Thyroid gland (tissue), 4 donors: ENCODE data around the gene TBC1D8. TPM values are rescaled to one million over a fixed set of nuclear protein-coding genes. Genes with fewer than 3 reads are reported as not detected.

Experiments
- DNase-seq, 2 donors: peaks; one replicate each; pipeline ENCODE4 v3.0.0-alpha.2; 2019
- H3K27ac ChIP-seq, 3 donors: fragments of 200-600 bp; sonication (generic); 1 replicate in 2 of 3; 2 replicates in 1 of 3; pipeline ENCODE4 v1.5.1; 2016 to 2019; ENCODE audit warnings: mild to moderate bottlenecking in 1 of 3, moderate library complexity in 1 of 3
- H3K27me3 ChIP-seq: fragments of 200-600 bp; sonication (generic); one replicate; pipeline ENCODE4 v1.5.1; 2019
- H3K36me3 ChIP-seq, 2 donors: fragments of 200-600 bp; sonication (generic); one replicate each; pipeline ENCODE4 v1.5.1; 2016 to 2019
- H3K4me1 ChIP-seq, 2 donors: fragments of 200-600 bp; sonication (generic); one replicate each; pipeline ENCODE4 v1.5.1; 2017 to 2019
- H3K4me3 ChIP-seq, 3 donors: fragments of 200-600 bp; sonication (generic); replicated peaks in 1 of 3; 1 replicate in 2 of 3; 2 replicates in 1 of 3; pipeline ENCODE4 v1.5.1; 2016; ENCODE audit warnings: mild to moderate bottlenecking in 1 of 3
- H3K9me3 ChIP-seq: fragments of 200-600 bp; sonication (generic); one replicate; pipeline ENCODE4 v1.5.1; 2017
- POLR2A ChIP-seq, 2 donors: fragments of 450-650 bp; IDR thresholded peaks; one replicate each; pipeline ENCODE4 v1.6.1; 2017; ENCODE audit warnings: antibody characterized with exemption in 2 of 2, mild to moderate bottlenecking in 2 of 2, moderate library complexity in 1 of 2
- WGBS, 2 donors: methylation state at CpG; one replicate each; pipeline ENCODE4 v1.1.5; 2017; 5-methylcytosine and 5-hydroxymethylcytosine counted together
- intact Hi-C: fragments of 100-400 bp; cut with DNase I; formaldehyde crosslinking; loops from one replicate; pipeline ENCODE4 v1.15.1; 2023
- total RNA-seq, 4 donors: library from RNA; depleted of rRNA; stranded (reverse); fragments of >200 nt; gene quantifications; one replicate each; pipeline ENCODE4 v1.2.3, GENCODE V29; 2016
- TF ChIP-seq, protein P1 (sequence below), 6 experiments: fragments of 200-600 bp in 3 of 6; fragments of 450-650 bp in 3 of 6; sonication (generic) in 3 of 6; IDR thresholded peaks; one replicate each; pipeline ENCODE4 v1.5.1; 2016 to 2019; ENCODE audit warnings: antibody characterized with exemption in 6 of 6, mild to moderate bottlenecking in 2 of 6, inconsistent platforms in 1 of 6, moderate library complexity in 1 of 6

The TBC1D8 gene
- total RNA-seq, 4 donors from 2014 or later: 16.4 to 36.8 (median 27.1) TPM

DNA sequence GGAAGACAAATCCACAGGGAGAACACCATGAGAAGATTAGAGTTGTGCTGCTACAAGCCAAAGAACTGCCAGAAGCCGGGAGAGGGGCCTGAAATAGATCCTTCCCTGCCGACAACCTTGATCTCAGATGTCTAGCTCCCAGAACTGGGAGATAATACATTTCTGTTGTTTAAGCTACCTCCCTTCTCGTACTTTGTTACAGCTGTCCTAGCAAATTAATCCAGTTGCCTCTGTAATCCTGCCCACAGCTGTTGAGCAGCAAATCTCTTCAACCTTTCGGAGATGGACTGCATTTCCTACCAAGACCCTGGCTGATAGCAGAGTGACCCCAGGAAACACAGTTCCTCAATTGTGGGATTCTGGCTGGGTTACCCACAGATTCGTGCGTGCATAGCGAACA, 2.6 kb upstream of the TBC1D8 start:
- H3K4me3 ChIP-seq: no peak overlapping the region
- DNase-seq: no peak
- 88 to 90% methylated on average over 7 of the region's 7 CpGs for whole genome bisulfite sequencing, 2 donors
- no peaks in the 10 kb centered on the region for H3K27me3 ChIP-seq
- H3K4me1 ChIP-seq: peaks cover 12 to 30% of the 10 kb centered on the region in 2 donors
- intact Hi-C loops: loop anchor here (5.0 to 10.0 kb wide), 2 partner anchors 101 to 141 kb away; partner anchors contain the start of gene CNOT11
- H3K27ac ChIP-seq: no peak overlapping the region
- TF ChIP-seq, protein P1, sequence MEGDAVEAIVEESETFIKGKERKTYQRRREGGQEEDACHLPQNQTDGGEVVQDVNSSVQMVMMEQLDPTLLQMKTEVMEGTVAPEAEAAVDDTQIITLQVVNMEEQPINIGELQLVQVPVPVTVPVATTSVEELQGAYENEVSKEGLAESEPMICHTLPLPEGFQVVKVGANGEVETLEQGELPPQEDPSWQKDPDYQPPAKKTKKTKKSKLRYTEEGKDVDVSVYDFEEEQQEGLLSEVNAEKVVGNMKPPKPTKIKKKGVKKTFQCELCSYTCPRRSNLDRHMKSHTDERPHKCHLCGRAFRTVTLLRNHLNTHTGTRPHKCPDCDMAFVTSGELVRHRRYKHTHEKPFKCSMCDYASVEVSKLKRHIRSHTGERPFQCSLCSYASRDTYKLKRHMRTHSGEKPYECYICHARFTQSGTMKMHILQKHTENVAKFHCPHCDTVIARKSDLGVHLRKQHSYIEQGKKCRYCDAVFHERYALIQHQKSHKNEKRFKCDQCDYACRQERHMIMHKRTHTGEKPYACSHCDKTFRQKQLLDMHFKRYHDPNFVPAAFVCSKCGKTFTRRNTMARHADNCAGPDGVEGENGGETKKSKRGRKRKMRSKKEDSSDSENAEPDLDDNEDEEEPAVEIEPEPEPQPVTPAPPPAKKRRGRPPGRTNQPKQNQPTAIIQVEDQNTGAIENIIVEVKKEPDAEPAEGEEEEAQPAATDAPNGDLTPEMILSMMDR (IDR thresholded peaks at IDR 0.05): no peak
- no peak for TF ChIP-seq POLR2A (IDR thresholded peaks at IDR 0.05)
- H3K9me3 ChIP-seq: no peaks in the 10 kb centered on the region
- no peaks in the 10 kb centered on the region for H3K36me3 ChIP-seq

DNA sequence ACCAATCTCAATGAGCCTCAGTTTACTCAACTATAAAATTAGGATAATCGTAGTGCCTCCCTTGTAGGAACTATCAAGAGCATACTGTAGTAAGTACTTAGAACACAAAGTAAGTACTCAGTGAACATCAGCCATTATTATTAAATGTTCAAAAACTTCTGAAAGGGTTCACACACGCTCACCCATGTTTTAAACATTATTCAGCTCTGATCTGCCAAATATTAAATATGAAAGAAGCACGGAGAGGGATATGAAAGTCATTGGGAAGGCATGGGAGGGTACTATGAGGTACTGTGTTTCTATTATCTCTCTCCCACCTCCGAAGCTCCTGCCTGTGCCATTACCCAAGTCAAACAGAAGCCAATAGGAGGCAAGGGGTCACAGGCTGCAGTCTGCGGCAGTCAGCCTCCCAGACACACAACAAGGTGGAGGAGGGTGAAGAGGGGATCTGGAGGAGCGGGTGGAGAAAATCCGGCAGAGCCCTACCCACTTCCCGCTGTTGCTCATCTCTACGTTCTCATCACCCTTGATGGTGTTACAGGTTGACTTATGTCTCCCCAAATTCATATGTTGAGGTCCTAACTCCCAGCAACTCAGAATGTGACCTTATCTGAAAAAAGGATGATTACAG, 2.0 kb upstream of the TBC1D8 start:
- H3K27me3 ChIP-seq: no peaks in the 10 kb centered on the region
- no peaks in the 10 kb centered on the region for H3K36me3 ChIP-seq
- H3K4me3 ChIP-seq: no peak overlapping the region
- intact Hi-C loops: loop anchor here (5.0 to 10.0 kb wide), 2 partner anchors 102 to 141 kb away; partner anchors contain the start of gene CNOT11
- H3K4me1 ChIP-seq: peaks cover 12 to 30% of the 10 kb centered on the region in 2 donors
- no peaks in the 10 kb centered on the region for H3K9me3 ChIP-seq
- no peak overlapping the region for H3K27ac ChIP-seq
- TF ChIP-seq, protein P1 (IDR thresholded peaks at IDR 0.05): peak in 1 of 6 experiments; percentile 4
- TF ChIP-seq POLR2A (IDR thresholded peaks at IDR 0.05): no peak
- DNase-seq: no peak
- WGBS, 2 donors: 89 to 91% methylated on average over 9 of the region's 9 CpGs

DNA sequence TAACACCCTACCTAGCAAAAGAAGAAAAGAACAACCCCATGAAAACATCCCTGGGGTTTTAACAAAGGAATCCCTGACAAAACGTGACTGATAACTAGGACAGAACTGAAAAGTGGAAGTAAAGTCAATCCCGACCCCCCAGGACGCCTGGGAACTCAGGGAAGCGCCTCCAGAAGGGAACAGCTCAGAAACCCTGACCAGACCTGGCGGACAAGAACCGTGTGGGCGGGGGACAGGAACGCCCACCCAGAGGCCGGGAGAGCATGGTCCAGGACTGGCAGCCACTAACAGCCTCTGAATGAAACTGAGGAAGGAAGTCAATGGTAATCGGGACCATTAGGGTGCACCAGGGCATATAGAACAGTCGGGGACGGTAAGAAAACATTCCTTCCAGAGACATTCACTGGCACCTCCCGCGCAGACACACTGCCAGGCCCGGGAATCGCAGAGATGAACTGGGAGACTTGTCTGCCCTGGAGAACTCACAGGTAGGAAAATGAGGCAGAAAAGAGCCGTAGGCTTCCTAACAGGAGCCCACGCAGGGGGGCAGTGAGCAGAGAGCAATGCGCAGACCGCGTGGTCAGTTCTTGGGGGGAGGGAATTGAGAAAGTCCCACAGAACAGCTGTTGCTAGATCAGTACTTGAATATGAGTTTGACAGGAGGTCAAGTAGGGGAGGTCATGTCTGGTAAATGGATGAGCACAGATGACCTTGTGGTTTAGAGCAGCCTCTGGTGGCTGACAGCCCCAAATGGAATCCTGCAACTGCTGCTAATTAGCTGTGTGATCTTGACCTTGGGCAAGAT, 1.3 kb upstream of the TBC1D8 start:
- peak; percentile 44 to 48 for DNase-seq
- H3K27ac ChIP-seq: peak overlapping the region in 2 of 3 donors; percentile 60 to 83
- no peaks in the 10 kb centered on the region for H3K27me3 ChIP-seq
- TF ChIP-seq POLR2A (IDR thresholded peaks at IDR 0.05): no peak
- TF ChIP-seq, protein P1 (IDR thresholded peaks at IDR 0.05): peak in 5 of 6 experiments; percentile 18 to 71 (median 57)
- WGBS, 2 donors: 37 to 40% methylated on average over 21 of the region's 21 CpGs
- peaks cover 12 to 30% of the 10 kb centered on the region in 2 donors for H3K4me1 ChIP-seq
- intact Hi-C loops: loop anchor here (5.0 to 10.0 kb wide), 2 partner anchors 102 to 140 kb away; partner anchors contain the start of gene CNOT11
- H3K36me3 ChIP-seq: no peaks in the 10 kb centered on the region
- no peaks in the 10 kb centered on the region for H3K9me3 ChIP-seq
- peak overlapping the region in 1 of 3 donors; percentile 54 for H3K4me3 ChIP-seq

DNA sequence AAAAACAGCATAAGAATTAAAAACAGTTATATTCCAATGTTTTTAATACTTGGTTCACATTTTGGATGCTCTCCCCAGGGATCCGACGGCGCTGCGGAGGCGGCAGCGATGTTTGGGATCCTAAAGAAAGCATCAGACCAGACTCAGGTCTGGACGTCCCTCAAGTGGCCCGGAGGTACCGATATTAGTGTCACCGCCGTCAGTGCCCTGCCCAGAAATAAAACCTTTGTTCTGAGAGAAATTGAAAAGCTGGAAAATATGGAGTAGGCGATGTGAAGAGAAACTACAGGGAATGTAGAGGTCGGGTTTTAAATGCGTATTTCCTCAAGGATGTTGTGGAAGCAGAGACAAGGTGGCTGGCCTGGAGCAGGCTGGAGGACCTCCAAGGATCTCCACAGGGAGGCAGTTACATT, 683 bp upstream of the TBC1D8 start:
- DNase-seq: peak; percentile 8 to 11
- 13 to 15% methylated on average over 14 of the region's 14 CpGs for WGBS, 2 donors
- H3K27me3 ChIP-seq: no peaks in the 10 kb centered on the region
- intact Hi-C loops: loop anchor here (5.0 to 10.0 kb wide), 2 partner anchors 103 to 140 kb away; partner anchors contain the start of gene CNOT11
- peak overlapping the region; percentile 32 to 83 (median 60) for H3K27ac ChIP-seq
- peak overlapping the region in 2 of 3 donors; percentile 39 to 54 for H3K4me3 ChIP-seq
- peaks cover 12 to 30% of the 10 kb centered on the region in 2 donors for H3K4me1 ChIP-seq
- H3K9me3 ChIP-seq: no peaks in the 10 kb centered on the region
- H3K36me3 ChIP-seq: no peaks in the 10 kb centered on the region
- TF ChIP-seq, protein P1 (IDR thresholded peaks at IDR 0.05): no peak
- no peak for TF ChIP-seq POLR2A (IDR thresholded peaks at IDR 0.05)
